ENCODE results near the gene CYP11A1.

GRCh38 chr15:74343127-74343796, 24.2 kb downstream of the CYP11A1 start:
- TF ChIP-seq CTCF (IDR thresholded peaks at IDR 0.05; ENCODE audit: insufficient read depth, low read depth, low read length) (no peak), EZH2 (IDR thresholded peaks at IDR 0.05; ENCODE audit: insufficient read depth, low read length) (no peak)
